Panc1 (cell line): ENCODE results near the gene TAF6.

ENCODE experiments used
- POLR2AphosphoS5 ChIP-seq: IDR thresholded peaks from 2 replicates; pipeline ENCODE4 v1.6.1; 2012; ENCODE audit warnings: mild to moderate bottlenecking, low read depth, low read length, moderate library complexity
- TCF7L2 ChIP-seq: IDR thresholded peaks from 2 replicates; pipeline ENCODE4 v1.6.1; 2011; ENCODE audit warnings: mild to moderate bottlenecking, low read depth, low read length, inconsistent platforms

DNA sequence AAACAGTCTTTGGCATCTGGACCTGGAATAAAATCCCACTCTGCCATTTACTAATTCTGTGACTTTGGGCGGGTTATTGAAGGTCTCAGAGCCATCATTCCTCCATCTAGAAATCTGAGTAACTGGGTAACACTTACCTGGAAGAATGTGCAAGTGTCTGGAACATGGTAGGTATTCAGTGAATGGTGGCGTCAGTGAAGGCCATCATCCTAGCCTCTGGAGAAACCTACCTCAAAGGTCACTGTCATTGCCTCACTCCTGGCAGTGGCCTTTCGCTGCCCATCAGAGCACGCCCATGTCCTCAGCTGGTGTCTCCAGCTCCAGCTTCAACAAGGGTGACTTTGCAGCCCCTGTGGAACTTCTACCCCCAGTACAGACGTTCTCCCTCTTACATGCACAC, 44.7 kb upstream of the TAF6 start:
- TF ChIP-seq POLR2AphosphoS5: no peak
- TF ChIP-seq TCF7L2: no peak
